Left ventricle myocardium inferior (tissue), 1 donor: Measurements from ENCODE around the gene DSN1. TPM values are rescaled to one million over a fixed set of nuclear protein-coding genes. Genes with fewer than 3 reads are reported as not detected.

Source experiments
- DNase-seq: peaks from one replicate; pipeline ENCODE4 v3.0.0-alpha.2; 2020
- H3K27ac ChIP-seq: fragments of 200-600 bp; replicated peaks from 2 replicates; pipeline ENCODE4 v1.8.0; 2021
- H3K27me3 ChIP-seq: fragments of 200-600 bp; 2 replicates; pipeline ENCODE4 v1.8.0; 2021; ENCODE audit warnings: low read depth
- H3K36me3 ChIP-seq: fragments of 200-600 bp; 2 replicates; pipeline ENCODE4 v1.8.0; 2021
- H3K4me1 ChIP-seq: fragments of 200-600 bp; 2 replicates; pipeline ENCODE4 v1.8.0; 2021
- H3K4me3 ChIP-seq: fragments of 200-600 bp; 2 replicates; pipeline ENCODE4 v1.8.0; 2021; ENCODE audit warnings: mild to moderate bottlenecking, moderate library complexity
- H3K9me3 ChIP-seq: fragments of 200-600 bp; replicated peaks from 2 replicates; pipeline ENCODE4 v1.8.0; 2021
- CTCF ChIP-seq: fragments of 200-600 bp; IDR thresholded peaks from 2 replicates; pipeline ENCODE4 v1.8.0; 2021; ENCODE audit warnings: antibody characterized with exemption, mild to moderate bottlenecking, borderline replicate concordance
- intact Hi-C: fragments of 100-400 bp; cut with micrococcal nuclease; formaldehyde crosslinking; loops from one replicate; pipeline ENCODE4 v1.11.0; 2022
- total RNA-seq: library from RNA; stranded (reverse); fragmentation: NEBNext Ultra II Directional; extraction: Animal tissue kit (Norgen Biotek cat#: 25700); gene quantifications from one replicate; pipeline ENCODE4 v1.2.1, GENCODE V29; 2021
- donor health status: DM: no; HTN: yes; CAD: no; lungs with severe emphysema.

DSN1 gene
- total RNA-seq, 1 donor from 2014 or later = 4.8 TPM

DNA sequence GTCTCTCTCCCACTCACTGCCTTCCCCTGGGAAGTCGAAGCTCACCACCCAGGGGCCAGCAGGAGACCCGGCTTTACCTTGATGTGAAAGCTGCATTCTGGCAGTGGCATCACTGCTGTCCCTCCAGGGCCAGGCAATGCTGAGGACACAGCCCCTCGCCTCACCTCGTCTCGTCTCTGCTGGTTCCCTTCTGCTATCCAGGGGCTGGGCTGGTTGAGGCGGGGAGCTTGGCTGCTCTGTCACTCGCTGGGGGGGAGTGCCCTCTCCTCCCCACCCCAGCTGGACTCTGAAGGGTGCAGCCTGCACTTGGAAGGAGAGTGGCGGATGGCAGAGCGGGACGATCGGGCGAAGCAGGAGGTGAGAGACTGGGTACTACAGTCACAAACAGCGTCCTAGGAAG is 12.7 kb upstream of the DSN1 start:
- no peak for DNase-seq
- no peak overlapping the region for H3K27ac ChIP-seq
- intact Hi-C loops = no loop called here
- peaks cover 21% of the 10 kb centered on the region for H3K4me1 ChIP-seq
- H3K4me3 ChIP-seq = no peak overlapping the region
- H3K9me3 ChIP-seq = no peaks in the 10 kb centered on the region
- TF ChIP-seq CTCF = no peak
- H3K36me3 ChIP-seq = peaks cover 76% of the 10 kb centered on the region
- no peaks in the 10 kb centered on the region for H3K27me3 ChIP-seq

GRCh38 chr20:36785308-36785707 is 11.7 kb upstream of the DSN1 start:
- TF ChIP-seq CTCF = no peak
- intact Hi-C loops = no loop called here
- peaks cover 21% of the 10 kb centered on the region for H3K4me1 ChIP-seq
- H3K4me3 ChIP-seq = no peak overlapping the region
- no peak for DNase-seq
- peak overlapping the region; percentile 57 for H3K27ac ChIP-seq
- no peaks in the 10 kb centered on the region for H3K9me3 ChIP-seq
- no peaks in the 10 kb centered on the region for H3K27me3 ChIP-seq
- peaks cover 71% of the 10 kb centered on the region for H3K36me3 ChIP-seq

GRCh38 chr20:36784900-36785299 is 11.3 kb upstream of the DSN1 start:
- DNase-seq = peak; percentile 57
- H3K27me3 ChIP-seq = no peaks in the 10 kb centered on the region
- no peak overlapping the region for H3K4me3 ChIP-seq
- no peaks in the 10 kb centered on the region for H3K9me3 ChIP-seq
- peaks cover 71% of the 10 kb centered on the region for H3K36me3 ChIP-seq
- peak overlapping the region; percentile 57 for H3K27ac ChIP-seq
- peaks cover 21% of the 10 kb centered on the region for H3K4me1 ChIP-seq
- TF ChIP-seq CTCF = peak; percentile 26
- intact Hi-C loops = no loop called here

DNA sequence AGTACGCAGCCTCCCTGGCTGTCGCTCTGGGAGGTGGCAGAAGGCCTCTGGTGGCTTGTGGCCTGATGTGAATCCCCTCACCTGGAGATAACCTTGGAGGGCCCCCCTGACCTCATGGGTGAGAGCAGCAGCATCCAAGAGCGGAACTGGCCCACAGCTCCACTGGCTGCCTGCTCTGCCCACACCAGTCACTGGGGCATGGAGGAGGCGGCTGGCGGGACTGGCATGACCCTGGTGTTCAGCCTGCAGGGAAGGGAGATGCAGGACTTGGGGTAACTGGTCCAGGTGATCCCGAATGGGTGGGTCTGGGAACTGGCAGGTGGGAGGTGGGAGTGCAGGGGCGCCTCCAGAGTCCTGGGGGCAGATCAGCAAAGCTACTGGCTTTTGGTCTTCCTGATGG is 10.6 kb upstream of the DSN1 start:
- H3K36me3 ChIP-seq = peaks cover 66% of the 10 kb centered on the region

GRCh38 chr20:36779656-36780025 is 6.1 kb upstream of the DSN1 start:
- H3K27me3 ChIP-seq = no peaks in the 10 kb centered on the region
- peaks cover 32% of the 10 kb centered on the region for H3K36me3 ChIP-seq
- H3K4me1 ChIP-seq = peaks cover 23% of the 10 kb centered on the region
- no peaks in the 10 kb centered on the region for H3K9me3 ChIP-seq
- no peak for DNase-seq
- TF ChIP-seq CTCF = no peak
- intact Hi-C loops = no loop called here
- no peak overlapping the region for H3K27ac ChIP-seq
- no peak overlapping the region for H3K4me3 ChIP-seq

More for the DNA sequence above, 10.6 kb upstream of the DSN1 start:
- no peak for DNase-seq
- intact Hi-C loops = no loop called here
- no peaks in the 10 kb centered on the region for H3K27me3 ChIP-seq
- H3K4me1 ChIP-seq = peaks cover 21% of the 10 kb centered on the region
- H3K27ac ChIP-seq = peak overlapping the region; percentile 57
- no peak for TF ChIP-seq CTCF
- H3K9me3 ChIP-seq = no peaks in the 10 kb centered on the region
- H3K4me3 ChIP-seq = no peak overlapping the region
